Gastrocnemius medialis (tissue), 4 donors: ENCODE results near the gene TBCK. TPM values are rescaled to one million over a fixed set of nuclear protein-coding genes. Genes with fewer than 3 reads are reported as not detected.

Experiments
- ATAC-seq, 2 donors: fragments of 150-250 bp; one replicate each; pipeline ENCODE4 v1.9.1; 2016
- DNase-seq, 2 donors: peaks; one replicate each; pipeline ENCODE4 v3.0.0-alpha.2; 2019
- H3K27ac ChIP-seq, 4 donors: fragments of 200-600 bp; sonication (generic); 1 replicate in 1 of 4; 2 replicates in 3 of 4; pipeline ENCODE4 v1.5.1; 2016 to 2018; ENCODE audit warnings: mild to moderate bottlenecking in 2 of 4, moderate library complexity in 1 of 4
- H3K27me3 ChIP-seq, 3 donors: fragments of 200-600 bp; sonication (generic) in 2 of 3; 1 replicate in 1 of 3; 2 replicates in 2 of 3; pipeline versions ENCODE4 v1.5.1 to v1.6.0; 2016 to 2019; ENCODE audit warnings: mild to moderate bottlenecking in 1 of 3, moderate library complexity in 1 of 3
- H3K36me3 ChIP-seq, 2 donors: fragments of 200-600 bp; sonication (generic) in 1 of 2; one replicate each; pipeline ENCODE4 v1.5.1; 2017 to 2018
- H3K4me1 ChIP-seq, 2 donors: fragments of 200-600 bp; sonication (generic) in 1 of 2; one replicate each; pipeline ENCODE4 v1.5.1; 2016 to 2017; ENCODE audit warnings: mild to moderate bottlenecking in 2 of 2
- H3K4me3 ChIP-seq, 4 donors: fragments of 200-600 bp; sonication (generic) in 3 of 4; 1 replicate in 1 of 4; 2 replicates in 3 of 4; pipeline ENCODE4 v1.5.1; 2016 to 2019; ENCODE audit warnings: mild to moderate bottlenecking in 2 of 4
- H3K9me3 ChIP-seq, 3 donors: fragments of 200-600 bp; sonication (generic) in 2 of 3; 1 replicate in 1 of 3; 2 replicates in 2 of 3; pipeline ENCODE4 v1.5.1; 2016 to 2019
- CTCF ChIP-seq, 5 experiments: fragments of 450-650 bp in 3 of 5; fragments of 200-600 bp in 2 of 5; sonication (generic) in 2 of 5; IDR thresholded peaks in 4 of 5; conservative IDR thresholded peaks in 1 of 5; 1 replicate in 4 of 5; 2 replicates in 1 of 5; pipeline ENCODE4 v1.5.1; 2016 to 2019; ENCODE audit warnings: antibody characterized with exemption in 5 of 5, mild to moderate bottlenecking in 3 of 5, moderate library complexity in 3 of 5
- POLR2A ChIP-seq, 2 donors: fragments of 450-650 bp; IDR thresholded peaks; one replicate each; pipeline ENCODE4 v1.6.1; 2017; ENCODE audit warnings: antibody characterized with exemption in 2 of 2, mild to moderate bottlenecking in 2 of 2, moderate library complexity in 2 of 2
- in situ Hi-C, 4 donors: fragments of 200-750 bp; cut with MboI; loops; one replicate each; pipeline versions ENCODE4 v1.15.0 to v1.8.0; 2017; ENCODE audit warnings: low sequenced_read_pairs in 4 of 4
- intact Hi-C: fragments of 100-400 bp; cut with DNase I; formaldehyde crosslinking; loops from one replicate; pipeline ENCODE4 v1.15.1; 2023; ENCODE audit warnings: low total_unique reads
- total RNA-seq, 4 donors: library from RNA; depleted of rRNA; stranded (reverse); fragments of >200 nt; gene quantifications; one replicate each; pipeline versions ENCODE4 v1.1.0 to v1.2.3, GENCODE V29; 2016

The TBCK gene
- total RNA-seq, 4 donors from 2014 or later: 8.1 to 17.7 (median 12.2) TPM

DNA sequence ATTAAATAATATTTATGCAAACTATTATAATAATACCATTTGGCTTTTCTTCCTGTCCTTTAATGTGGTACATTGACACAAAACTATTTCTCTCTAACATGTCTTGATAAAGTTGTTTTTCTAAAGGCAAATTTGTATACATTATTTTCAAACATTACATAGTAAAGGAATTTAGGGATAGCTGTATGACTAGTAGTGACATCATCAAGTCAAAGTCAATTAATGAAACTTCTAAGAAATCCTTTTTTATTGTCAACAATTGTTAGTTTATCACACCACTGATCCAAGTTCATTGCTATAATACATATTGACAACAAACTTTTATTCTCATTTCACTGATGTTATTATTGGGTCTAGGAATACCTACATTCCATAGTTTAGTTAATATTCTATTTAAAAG is 68.4 kb downstream of the TBCK start:
- no peaks in the 10 kb centered on the region for H3K27me3 ChIP-seq
- in situ Hi-C loops (loop anchor here in 1 of 4 donors (25.0 kb wide), 1 partner anchor 265 kb away; no protein-coding TSS in a partner anchor), intact Hi-C loops (no loop called here)
- ATAC-seq (no peak), DNase-seq (no peak)
- no peak for TF ChIP-seq CTCF (IDR thresholded peaks at IDR 0.05 in 4 of 5, conservative IDR thresholded peaks at IDR 0.05 in 1 of 5)
- TF ChIP-seq POLR2A (IDR thresholded peaks at IDR 0.05): no peak
- no peaks in the 10 kb centered on the region for H3K9me3 ChIP-seq
- no peak overlapping the region for H3K27ac ChIP-seq
- H3K4me1 ChIP-seq: no peaks in the 10 kb centered on the region
- peaks cover 0 to 44% of the 10 kb centered on the region in 2 donors for H3K36me3 ChIP-seq
- no peak overlapping the region for H3K4me3 ChIP-seq

DNA sequence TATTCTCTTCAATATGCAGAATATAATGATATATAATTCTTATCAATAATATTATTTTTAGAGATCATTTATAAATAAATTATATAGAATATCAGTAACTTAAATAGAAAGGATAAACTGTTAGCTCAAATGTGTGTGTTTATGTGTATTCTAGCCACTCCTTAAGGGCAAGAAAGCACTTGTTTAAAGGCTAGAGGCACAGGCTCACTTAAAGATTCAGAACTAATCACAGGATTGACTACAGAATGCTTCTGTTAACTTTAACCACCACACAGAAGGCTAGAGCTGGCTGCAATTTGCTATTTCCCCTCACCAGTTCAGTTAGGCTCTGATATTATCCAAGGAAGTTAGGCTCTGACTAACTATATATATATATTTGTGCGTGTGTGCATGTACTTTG is 69.6 kb downstream of the TBCK start:
- in situ Hi-C loops (loop anchor here in 1 of 4 donors (25.0 kb wide), 1 partner anchor 266 kb away; no protein-coding TSS in a partner anchor), intact Hi-C loops (no loop called here)
- peaks cover 0 to under 1% of the 10 kb centered on the region in 2 donors for H3K4me1 ChIP-seq
- DNase-seq: no peak
- no peaks in the 10 kb centered on the region for H3K27me3 ChIP-seq
- H3K9me3 ChIP-seq: no peaks in the 10 kb centered on the region
- no peak for TF ChIP-seq CTCF (IDR thresholded peaks at IDR 0.05 in 4 of 5, conservative IDR thresholded peaks at IDR 0.05 in 1 of 5)
- TF ChIP-seq POLR2A (IDR thresholded peaks at IDR 0.05): no peak
- no peak overlapping the region for H3K4me3 ChIP-seq
- peaks cover 0 to 44% of the 10 kb centered on the region in 2 donors for H3K36me3 ChIP-seq
- no peak overlapping the region for H3K27ac ChIP-seq
- ATAC-seq: no peak

DNA sequence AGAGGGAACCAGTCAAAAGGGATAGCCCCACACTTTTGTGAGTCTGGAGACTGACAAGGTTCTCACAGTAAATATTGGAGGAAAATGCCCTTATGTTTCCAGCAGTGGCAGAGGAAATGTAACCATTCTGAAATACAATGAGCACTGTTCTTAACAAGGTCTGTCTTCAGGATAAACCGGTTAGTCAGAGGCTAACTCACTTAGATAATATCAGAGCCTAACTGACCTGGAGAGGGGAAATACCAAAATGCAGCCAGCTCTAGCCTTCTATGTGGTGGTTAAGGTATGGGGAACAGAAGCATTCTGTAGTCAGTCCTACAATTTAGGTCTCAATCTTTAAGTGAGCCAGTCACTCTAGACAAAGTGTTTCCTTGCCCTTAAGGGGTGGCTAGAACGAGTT is 70.8 kb downstream of the TBCK start:
- Histone ChIP-seq H3K4me1 (peaks cover 0 to 11% of the 10 kb centered on the region in 2 donors), H3K9me3 (no peaks in the 10 kb centered on the region), H3K4me3 (no peak overlapping the region), H3K36me3 (peaks cover 0 to 33% of the 10 kb centered on the region in 2 donors), H3K27ac (no peak overlapping the region), H3K27me3 (no peaks in the 10 kb centered on the region)
- intact Hi-C loops: no loop called here
- no peak for TF ChIP-seq CTCF (IDR thresholded peaks at IDR 0.05 in 4 of 5, conservative IDR thresholded peaks at IDR 0.05 in 1 of 5)
- TF ChIP-seq POLR2A (IDR thresholded peaks at IDR 0.05): no peak
- ATAC-seq: no peak
- in situ Hi-C loops: loop anchor here in 1 of 4 donors (25.0 kb wide), 1 partner anchor 267 kb away; no protein-coding TSS in a partner anchor
- no peak for DNase-seq

- Histone ChIP-seq H3K27me3 (no peaks in the 10 kb centered on the region), H3K27ac (no peak overlapping the region), H3K36me3 (peaks cover 0 to 2% of the 10 kb centered on the region in 2 donors), H3K4me1 (peaks cover 0 to 14% of the 10 kb centered on the region in 2 donors), H3K4me3 (no peak overlapping the region), H3K9me3 (no peaks in the 10 kb centered on the region)
- in situ Hi-C loops: loop anchor here in 1 of 4 donors (25.0 kb wide), 1 partner anchor 272 kb away; no protein-coding TSS in a partner anchor
- ATAC-seq (peak; percentile 70 to 84), DNase-seq (no peak)
- TF ChIP-seq CTCF (IDR thresholded peaks at IDR 0.05 in 4 of 5, conservative IDR thresholded peaks at IDR 0.05 in 1 of 5) (no peak), POLR2A (IDR thresholded peaks at IDR 0.05) (no peak)
- intact Hi-C loops: no loop called here
These were observed 75.3 kb downstream of the TBCK start for GRCh38 chr4:106240699-106241098.
